ENCODE results near the gene CST7.

CST7 gene

DNA sequence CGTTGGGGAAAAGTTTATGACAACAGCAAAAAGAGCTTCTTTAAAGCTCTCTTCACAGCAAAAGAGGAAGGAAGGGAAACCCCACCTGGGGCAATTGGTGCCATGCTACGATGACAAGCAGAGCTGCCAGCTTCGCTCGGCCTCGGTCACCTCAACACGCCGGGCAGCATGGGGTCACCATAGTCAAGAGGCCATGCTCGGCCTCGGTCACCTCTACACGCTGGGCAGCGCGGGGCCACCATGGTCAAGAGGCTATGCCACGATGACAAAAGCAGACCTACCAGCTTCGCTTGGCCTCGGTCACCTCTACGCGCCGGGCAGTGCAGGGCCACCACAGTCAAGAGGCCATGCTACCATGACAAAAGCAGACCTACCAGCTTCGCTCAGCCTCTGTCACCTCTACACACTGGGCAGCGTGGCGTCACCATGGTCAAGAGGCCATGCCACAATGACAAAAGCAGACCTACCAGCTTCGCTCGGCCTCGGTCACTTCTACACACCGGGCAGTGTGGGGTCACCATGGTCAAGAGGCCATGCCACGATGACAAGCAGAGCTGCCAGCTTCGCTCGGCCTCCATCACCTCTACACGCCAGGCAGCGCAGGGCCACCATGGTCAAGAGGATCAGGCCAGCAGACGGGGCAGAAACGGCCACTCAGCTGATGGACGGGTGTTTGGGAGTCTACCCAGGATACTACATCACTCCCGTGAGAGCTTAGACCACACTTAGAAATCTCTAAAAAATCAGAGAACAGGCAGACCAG is 31.4 kb downstream of the CST7 start:
- DNase-seq (ENCODE audit: low spot score), result no peak
- TF ChIP-seq, protein P1, sequence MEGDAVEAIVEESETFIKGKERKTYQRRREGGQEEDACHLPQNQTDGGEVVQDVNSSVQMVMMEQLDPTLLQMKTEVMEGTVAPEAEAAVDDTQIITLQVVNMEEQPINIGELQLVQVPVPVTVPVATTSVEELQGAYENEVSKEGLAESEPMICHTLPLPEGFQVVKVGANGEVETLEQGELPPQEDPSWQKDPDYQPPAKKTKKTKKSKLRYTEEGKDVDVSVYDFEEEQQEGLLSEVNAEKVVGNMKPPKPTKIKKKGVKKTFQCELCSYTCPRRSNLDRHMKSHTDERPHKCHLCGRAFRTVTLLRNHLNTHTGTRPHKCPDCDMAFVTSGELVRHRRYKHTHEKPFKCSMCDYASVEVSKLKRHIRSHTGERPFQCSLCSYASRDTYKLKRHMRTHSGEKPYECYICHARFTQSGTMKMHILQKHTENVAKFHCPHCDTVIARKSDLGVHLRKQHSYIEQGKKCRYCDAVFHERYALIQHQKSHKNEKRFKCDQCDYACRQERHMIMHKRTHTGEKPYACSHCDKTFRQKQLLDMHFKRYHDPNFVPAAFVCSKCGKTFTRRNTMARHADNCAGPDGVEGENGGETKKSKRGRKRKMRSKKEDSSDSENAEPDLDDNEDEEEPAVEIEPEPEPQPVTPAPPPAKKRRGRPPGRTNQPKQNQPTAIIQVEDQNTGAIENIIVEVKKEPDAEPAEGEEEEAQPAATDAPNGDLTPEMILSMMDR (IDR thresholded peaks at IDR 0.05; ENCODE audit: extremely low read depth, missing control alignments), result no peak

DNA sequence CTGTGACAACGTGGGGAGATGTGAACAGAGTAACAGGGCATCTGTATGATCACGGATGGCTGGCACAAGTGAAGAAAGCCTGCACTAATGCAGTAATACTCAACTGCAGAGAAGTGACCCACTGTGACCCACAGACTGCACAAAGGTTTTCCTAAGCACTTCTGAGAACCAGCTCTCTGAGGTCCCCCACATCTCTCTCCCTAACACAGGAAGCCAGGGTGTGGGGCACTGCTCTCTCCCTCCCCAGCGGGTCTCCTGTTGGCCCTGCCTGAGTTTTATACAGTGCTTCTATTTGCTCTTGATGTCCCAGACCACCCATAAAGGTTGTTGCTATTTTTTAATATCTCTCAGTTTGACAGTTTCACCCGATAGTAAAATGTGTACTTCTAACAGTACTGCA is 32.2 kb downstream of the CST7 start:
- TF ChIP-seq, protein P1 (IDR thresholded peaks at IDR 0.05; ENCODE audit: extremely low read depth, missing control alignments), result no peak
- DNase-seq (ENCODE audit: low spot score), result no peak

DNA sequence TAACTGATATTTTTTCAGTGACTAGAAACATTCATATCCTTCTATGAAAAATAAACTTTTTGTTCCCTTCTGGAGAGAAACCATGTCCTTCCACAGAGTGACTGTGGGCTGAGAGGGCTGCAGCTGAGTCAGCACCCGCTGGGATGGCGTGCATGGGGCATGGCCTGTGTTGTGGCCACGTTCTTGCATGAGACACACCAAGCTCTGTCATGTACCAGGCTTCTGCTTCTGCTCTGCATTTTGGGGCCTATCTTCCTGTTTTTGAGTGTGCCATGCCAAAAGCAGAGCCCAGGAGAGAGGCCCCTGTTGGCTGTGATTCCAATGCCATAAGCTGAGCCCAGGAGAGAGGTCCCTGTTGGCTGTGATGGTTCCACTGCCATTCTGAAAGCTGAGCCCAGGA is 32.7 kb downstream of the CST7 start:
- TF ChIP-seq, protein P1 (IDR thresholded peaks at IDR 0.05; ENCODE audit: extremely low read depth, missing control alignments), result no peak
- DNase-seq (ENCODE audit: low spot score), result no peak

DNA sequence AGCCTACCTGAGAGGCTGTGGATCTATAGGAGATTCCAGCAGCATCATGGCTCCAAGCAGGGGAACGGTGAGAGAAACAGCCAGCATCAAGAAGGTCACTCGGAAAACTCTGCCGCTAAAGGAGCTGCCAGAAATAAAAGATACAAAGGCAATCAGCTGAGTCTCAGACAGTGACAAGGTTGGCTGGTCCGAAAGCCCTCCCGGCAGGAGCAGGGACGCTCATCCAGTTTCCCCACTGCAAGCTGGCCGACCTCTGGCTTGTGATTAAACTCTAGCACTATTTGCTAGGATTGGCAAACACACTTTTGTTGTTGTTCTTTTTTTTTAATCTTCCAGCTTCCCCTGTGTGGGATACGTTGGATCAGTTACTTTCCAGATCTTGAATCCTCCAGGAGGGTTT is 34.8 kb downstream of the CST7 start:
- TF ChIP-seq, protein P1 (IDR thresholded peaks at IDR 0.05; ENCODE audit: extremely low read depth, missing control alignments), result no peak

DNA sequence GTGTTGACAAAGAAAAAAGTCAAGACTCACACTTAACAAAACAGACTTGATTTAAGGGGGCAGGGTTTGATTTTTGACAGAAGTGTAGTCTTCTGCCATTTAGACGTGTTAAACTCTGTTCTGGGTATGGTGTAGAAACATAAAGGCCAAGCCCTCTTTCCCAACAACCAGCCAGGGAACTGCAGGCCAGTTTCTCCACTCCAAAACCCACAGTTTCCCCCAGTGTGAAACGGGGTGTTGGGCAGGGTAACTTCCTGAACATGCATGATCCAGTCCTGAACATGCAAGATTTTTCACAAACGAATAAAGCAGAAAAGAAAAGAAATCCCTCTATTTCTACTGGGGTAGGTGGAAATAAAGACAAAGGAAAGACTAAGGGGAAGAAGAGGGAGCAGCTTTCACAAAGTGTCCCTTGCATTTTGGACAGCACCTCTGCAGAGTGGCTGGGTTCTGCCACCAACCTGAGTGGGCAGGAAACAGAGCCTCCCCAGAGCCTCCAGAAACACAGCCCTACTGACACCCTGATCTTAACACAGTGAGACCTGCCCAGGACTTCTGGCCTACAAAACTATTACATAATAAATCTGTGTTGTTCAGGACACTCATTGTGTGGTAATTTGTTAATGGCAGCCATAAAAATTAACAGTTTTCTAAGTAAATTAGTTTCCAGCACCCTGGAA is 36.0 kb downstream of the CST7 start:
- no peak for DNase-seq (ENCODE audit: low spot score)
- TF ChIP-seq, protein P1 (IDR thresholded peaks at IDR 0.05; ENCODE audit: extremely low read depth, missing control alignments), result no peak

More for the DNA sequence above, 34.8 kb downstream of the CST7 start:
- no peak for DNase-seq (ENCODE audit: low spot score)

DNA sequence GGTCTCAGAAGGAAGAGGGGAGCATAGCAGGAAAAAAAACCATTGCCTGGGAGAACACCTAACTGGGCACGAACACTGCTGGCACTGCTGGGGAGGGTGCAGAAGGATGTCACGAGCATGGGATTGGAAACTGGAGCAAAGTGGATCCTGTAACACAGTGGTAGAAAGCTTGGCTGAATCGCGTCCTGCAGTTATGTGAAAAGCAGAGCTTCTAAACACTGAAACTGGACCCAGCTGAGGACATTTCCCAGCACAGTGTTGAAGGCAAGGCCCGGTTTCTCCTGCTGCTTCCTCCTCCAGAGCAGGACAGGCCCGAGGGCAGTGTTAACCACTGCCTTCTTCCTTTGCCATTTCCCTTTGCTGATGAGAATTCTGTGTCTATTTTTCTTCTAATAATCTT is 36.7 kb downstream of the CST7 start:
- no peak for DNase-seq (ENCODE audit: low spot score)
- TF ChIP-seq, protein P1 (IDR thresholded peaks at IDR 0.05; ENCODE audit: extremely low read depth, missing control alignments), result no peak

DNA sequence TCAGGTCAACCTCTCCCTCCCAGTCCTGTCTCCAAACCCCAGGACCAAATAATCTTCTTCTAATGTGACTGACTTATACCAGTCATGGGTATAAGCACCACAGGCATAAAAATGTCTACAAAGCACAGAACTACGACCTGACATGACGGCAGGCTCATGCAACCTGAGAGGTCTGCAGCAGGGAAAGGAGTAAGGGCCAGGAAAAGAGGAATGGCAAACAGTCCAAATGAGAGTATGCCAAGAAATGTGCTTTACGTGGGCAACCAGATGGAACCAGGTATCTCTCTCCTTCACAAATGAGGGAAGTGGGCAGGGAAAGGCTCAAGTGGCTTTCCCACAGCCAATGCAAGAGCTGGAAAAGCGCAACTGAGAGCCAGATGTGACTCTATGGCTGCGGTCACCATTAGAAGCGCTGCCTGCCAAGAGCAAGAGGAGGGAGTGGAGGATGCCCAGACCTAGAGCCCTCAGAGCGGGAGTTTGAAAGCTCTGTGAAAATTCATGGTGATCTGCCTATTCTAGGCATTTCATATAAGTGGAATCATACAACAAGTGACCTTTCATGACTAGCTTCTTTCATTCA is 37.5 kb downstream of the CST7 start:
- no peak for DNase-seq (ENCODE audit: low spot score)
- TF ChIP-seq, protein P1 (IDR thresholded peaks at IDR 0.05; ENCODE audit: extremely low read depth, missing control alignments), result no peak
